Fibroblast of the aortic adventitia (primary cell): ENCODE data around the gene SYNM. TPM values are rescaled to one million over a fixed set of nuclear protein-coding genes. Genes with fewer than 3 reads are reported as not detected.

Experiments used
- DNase-seq: peaks from one replicate; pipeline ENCODE4 v3.0.0-alpha.2; 2010; ENCODE audit warnings: low read depth
- H3K4me3 ChIP-seq: 2 replicates; pipeline ENCODE4 v1.5.1; 2011; ENCODE audit warnings: low read depth, mild to moderate bottlenecking, control low read depth, low read length, moderate library complexity
- total RNA-seq: library from RNA; depleted of rRNA; stranded (reverse); fragments of >200 nt; gene quantifications from 2 replicates; pipeline ENCODE4 v1.2.3, GENCODE V29; 2012; ENCODE audit warnings: low replicate concordance
- TF ChIP-seq, protein P1 (sequence below): IDR thresholded peaks from 2 replicates; pipeline ENCODE4 v1.5.1; 2011; ENCODE audit warnings: mild to moderate bottlenecking, low read length, control low read depth, inconsistent platforms; ENCODE audit not compliant: insufficient read depth

Gene SYNM
- total RNA-seq, 1 donor = 6.2 TPM

DNA sequence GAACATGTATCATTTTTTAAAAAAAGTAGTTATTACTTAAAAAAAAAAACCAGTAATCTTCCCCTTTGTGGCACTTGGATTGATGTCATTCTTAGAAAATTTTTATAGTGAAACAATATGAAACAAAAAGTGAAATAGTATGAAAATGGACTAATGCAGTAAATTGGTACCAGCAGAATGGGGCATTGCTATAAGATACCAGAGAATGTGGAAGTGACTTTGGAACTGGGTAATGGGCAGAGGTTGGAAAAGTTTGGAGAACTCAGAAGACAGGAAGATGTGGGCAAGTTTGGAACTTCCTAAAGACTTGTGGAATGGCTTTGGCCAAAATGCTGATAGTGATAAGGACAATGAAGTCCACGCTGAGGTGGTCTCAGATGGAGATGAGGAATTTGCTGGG, 77.9 kb downstream of the SYNM start:
- no peak overlapping the region for H3K4me3 ChIP-seq
- no peak for DNase-seq
- TF ChIP-seq, protein P1, sequence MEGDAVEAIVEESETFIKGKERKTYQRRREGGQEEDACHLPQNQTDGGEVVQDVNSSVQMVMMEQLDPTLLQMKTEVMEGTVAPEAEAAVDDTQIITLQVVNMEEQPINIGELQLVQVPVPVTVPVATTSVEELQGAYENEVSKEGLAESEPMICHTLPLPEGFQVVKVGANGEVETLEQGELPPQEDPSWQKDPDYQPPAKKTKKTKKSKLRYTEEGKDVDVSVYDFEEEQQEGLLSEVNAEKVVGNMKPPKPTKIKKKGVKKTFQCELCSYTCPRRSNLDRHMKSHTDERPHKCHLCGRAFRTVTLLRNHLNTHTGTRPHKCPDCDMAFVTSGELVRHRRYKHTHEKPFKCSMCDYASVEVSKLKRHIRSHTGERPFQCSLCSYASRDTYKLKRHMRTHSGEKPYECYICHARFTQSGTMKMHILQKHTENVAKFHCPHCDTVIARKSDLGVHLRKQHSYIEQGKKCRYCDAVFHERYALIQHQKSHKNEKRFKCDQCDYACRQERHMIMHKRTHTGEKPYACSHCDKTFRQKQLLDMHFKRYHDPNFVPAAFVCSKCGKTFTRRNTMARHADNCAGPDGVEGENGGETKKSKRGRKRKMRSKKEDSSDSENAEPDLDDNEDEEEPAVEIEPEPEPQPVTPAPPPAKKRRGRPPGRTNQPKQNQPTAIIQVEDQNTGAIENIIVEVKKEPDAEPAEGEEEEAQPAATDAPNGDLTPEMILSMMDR = no peak

Other genes starting within 250 kb of the SYNM start
- not detected in 2 replicates for gene PGPEP1L, start 97.3 kb upstream of the SYNM start, total RNA-seq
- gene TTC23, start 144.5 kb downstream of the SYNM start, total RNA-seq = 13.5 and 36.7 TPM in 2 replicates
- gene LRRC28, start 146.4 kb downstream of the SYNM start, total RNA-seq = 10.4 and 28.0 TPM in 2 replicates